Iris pigment epithelial cell (primary cell): ENCODE measurements around the gene DNHD1.
A peak's percentile ranks its signal among the peaks of the same experiment; 100 is the strongest.

ENCODE experiments used
- DNase-seq: peaks from one replicate; pipeline ENCODE4 v3.0.0-alpha.2; 2011; ENCODE audit warnings: low read depth

Gene DNHD1

GRCh38 chr11:6497069-6497839 lies at the start of gene DNHD1:
DNHD1 (plus strand) TSS chr11:6497280; CDS start chr11:6498216, 936 bp downstream.
- DNase-seq = no peak

DNA sequence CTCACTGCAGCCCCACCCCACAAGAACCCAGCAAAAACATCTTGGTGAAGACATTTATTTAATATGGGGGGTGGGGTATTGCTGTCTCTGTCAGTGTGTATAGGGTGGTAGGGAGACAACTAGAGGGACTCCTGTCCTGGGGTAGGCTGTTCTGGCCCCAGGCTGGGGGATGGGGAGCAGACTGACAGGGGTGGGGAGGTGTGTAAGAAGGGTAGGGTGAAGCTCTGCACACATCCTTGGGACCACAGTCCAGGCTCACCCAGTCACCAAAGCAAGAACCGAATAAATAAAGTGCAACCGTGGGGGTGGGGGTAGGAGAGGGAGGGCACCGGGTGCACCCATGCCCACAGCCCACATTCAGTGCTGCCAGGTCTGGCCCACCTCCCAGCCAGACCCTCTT lies 48.5 kb upstream of the DNHD1 start:
- DNase-seq = no peak

DNA sequence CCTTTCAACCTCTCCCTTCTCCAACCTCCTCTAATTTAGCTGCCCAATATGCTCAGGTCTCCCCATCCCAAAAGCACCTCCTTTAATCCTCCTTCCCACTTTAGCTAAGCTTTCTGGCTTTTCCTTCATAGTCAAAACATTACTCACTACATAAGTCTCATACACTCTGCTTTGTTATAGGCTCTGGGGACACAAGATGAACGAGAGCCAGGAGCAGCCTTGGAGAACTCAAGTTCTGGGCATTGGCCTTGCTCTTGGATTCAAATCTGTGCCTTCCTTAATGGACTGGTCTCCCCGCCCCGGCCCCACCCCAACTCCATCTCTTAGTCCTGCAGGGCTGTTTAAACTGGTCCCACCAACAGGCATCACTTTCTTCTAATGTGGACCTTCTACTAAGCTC lies 44.9 kb upstream of the DNHD1 start:
- DNase-seq = no peak

GRCh38 chr11:6453152-6453551 lies 43.9 kb upstream of the DNHD1 start:
- no peak for DNase-seq

GRCh38 chr11:6455070-6455469 lies 42.0 kb upstream of the DNHD1 start:
- DNase-seq = no peak

- DNase-seq = no peak
Measured at GRCh38 chr11:6456361-6457073, 40.6 kb upstream of the DNHD1 start.

DNA sequence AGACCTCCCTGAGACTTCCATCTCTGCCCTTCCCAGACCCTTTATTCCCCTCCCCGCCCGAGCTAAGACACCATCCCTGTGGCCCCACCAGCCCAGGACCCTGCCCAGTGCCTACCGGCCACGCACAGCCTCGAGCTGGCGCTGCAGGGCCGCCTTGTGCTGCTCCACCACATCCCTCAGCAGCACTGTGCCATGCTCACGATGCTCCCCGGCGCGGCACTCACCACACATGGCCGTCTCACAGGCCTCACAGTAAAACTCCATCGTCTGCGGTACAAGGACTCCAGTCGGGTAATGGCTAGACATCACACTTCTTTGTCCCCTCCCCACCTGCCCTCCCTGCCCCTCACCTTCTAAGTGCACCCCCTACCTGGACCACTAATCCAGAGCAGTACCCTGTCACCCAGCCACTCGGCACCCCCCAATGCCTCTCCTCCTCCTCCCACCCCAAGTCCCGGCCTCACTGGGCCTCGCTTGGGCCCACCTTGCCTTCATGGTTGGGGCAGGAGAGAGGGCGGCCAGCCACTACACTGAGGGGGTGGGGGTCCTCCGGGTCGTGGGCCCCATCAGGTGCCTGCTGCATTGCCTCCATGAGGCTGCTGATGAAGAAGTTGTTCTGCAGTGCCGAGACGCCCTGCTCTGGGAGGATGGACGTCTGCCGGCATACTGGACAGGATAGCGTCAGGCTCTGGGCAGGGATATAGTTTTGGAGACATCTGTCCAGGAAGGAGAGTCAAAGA lies 39.3 kb upstream of the DNHD1 start:
- DNase-seq = no peak

- DNase-seq = no peak
Measured at GRCh38 chr11:6458352-6459098, 38.6 kb upstream of the DNHD1 start.

- DNase-seq = no peak
Measured at GRCh38 chr11:6459099-6459450, 38.0 kb upstream of the DNHD1 start.

- DNase-seq = peak; percentile 93
Measured at GRCh38 chr11:6468712-6469495, 28.2 kb upstream of the DNHD1 start.

DNA sequence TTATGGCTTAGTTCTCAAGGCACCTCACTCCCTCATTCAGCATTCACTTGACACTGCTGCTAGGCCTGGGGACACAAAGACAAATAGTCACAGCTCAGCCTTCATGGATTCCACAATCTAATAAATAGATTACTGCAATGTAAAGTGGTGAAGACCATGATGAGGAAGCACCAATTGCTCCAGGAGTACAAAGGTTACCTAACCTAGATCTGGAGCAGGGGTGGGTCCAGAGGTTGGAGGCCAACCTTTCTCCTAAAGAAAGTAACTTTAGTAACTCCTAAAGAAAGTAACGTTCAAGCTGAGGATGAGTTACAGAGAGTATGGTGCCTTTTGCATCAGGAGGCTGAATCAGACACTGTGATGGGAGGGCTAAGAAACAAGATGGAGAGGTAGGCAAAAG lies 27.5 kb upstream of the DNHD1 start:
- DNase-seq = no peak

GRCh38 chr11:6472934-6473333 lies 24.1 kb upstream of the DNHD1 start:
- DNase-seq = no peak

DNA sequence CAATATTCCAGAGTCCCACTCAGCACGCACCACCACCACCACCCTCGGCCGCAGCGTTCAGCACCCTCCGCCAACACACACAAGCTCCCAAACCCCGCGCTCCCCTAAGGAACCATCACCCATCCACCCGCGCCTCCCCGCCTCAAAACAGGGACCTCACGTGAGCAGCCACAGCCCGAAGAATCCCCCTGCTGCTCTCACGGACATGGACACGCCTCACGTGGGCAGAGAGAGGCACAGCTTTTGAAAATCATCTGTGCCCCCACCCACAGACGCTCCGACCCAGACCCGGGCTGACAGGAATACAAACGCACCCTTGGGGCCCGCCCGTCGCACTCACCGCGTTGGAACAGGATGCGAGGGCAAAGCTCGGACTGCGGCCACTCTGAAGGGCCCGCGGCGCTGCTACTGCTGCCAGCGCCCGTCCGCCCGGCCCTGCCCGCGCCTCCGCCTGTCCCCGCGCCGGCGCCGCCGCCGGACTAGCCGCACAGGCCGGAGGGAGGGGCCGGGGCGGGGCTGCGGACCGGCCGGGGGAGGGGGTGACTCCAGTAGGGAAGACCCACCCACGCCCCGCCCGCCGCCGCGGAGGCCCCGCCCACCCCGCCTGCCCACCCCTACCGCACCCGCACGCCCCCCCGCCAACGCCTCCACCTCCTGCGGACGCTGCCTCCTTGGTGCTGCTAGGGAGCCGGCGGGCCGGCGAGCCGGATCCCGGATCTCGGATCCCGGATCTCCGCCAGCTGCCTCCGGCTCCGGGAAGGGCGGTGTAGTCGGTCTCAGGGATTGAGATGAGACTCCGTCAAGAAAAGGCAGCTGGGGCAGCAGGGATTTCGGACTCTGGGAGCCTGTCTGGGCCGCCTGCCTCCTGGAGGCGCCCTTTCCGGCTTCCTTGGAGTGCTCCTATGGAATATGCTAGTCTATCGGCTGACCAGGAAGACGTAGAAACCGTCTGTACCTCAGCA lies 23.3 kb upstream of the DNHD1 start, which contains the start of gene TRIM3:
TRIM3 (minus strand) TSS at position 491 of the 962 bp plus-strand sequence. CDS start 8,246 bp downstream, outside the sequence.
- peak; percentile 89 for DNase-seq

DNA sequence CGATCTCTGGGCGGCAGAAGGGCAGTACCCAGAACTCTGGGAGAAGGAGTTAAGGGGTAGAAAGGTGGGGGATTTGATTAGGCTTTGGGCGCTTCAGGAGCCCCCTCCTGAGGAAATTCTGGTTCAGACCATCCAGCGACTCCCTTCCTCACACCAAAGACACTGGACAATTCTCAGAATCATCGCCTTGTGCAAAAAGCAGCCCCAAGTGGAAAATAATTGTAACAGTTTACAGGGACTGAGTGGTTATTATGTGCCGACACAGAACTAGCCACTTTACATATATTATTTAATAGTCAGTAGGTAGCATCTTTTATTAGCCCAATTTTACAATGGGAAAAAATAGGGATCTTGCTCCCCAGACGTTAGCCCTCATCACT lies 22.7 kb upstream of the DNHD1 start:
- DNase-seq = no peak

DNA sequence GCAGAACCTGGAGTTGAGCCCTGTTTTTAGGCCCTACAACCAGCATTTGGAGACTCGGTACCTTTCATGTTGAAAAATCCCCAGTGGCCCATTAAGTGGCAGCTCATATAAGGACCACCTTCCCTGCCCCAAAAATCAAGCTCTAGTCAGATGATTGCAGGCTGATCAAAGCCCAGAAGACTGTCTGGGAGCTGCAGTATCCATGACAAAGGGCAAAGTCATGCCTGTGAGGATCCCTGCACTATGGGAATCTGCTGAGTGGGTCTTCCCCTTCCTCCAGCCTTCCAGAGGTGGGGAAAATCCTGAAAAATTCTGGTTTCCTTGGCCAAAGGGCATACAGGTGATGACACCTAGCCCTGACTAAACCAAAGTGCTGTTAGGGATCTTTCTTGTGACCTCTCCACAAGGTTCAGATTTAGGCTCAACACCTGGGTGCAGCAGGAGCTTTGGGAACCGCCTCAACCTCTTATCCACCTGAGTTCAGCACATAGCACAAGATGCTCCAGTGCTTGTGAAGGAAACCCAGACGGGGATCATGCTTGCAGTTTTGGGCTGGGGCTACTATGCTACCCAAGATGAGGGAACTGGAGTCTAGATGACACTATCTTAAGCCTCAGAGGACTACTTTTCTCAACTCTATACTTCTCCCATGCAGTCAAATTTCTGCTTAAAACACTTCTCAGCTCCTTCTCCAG lies 22.1 kb upstream of the DNHD1 start:
- DNase-seq = no peak

DNA sequence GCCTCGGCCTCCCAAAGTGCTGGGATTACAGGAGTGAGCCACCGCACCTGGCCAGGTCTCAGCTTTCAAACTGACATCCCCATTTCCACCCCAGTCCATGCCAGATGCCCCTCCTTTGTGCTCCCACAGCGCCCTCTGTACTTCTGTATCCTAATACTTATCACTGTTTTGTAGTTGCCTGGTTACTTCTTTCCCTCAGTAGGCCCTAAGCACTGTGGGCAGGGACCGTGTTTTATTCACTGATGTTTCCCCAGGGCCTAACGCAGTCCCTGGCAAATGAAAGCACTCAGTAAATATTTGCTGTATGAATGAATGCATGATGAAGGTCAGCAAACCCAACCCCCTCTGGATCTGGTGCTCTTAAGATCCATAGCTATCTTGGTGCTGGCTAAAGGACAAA lies 21.1 kb upstream of the DNHD1 start:
- DNase-seq = no peak

DNA sequence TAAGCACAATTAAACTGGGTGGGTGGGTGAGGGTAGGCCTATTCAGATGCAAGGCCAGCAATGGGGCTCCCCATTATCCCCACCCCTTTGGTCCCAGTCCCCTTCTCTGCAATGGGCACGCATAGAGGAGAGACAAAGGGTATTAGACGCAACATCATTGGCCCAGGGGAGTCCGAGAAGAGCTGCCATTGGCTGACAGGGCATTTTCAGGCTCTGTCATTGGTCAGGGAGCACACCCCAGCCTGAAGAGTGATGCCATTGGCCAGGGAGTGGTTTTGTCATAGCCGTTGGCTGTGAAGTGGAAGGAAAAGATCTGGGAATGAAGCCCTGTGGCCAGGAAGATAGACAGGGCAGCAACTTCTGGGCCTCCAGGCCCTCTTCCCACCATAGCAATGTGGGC lies 20.5 kb upstream of the DNHD1 start:
- no peak for DNase-seq

GRCh38 chr11:6480299-6480914 lies 16.7 kb upstream of the DNHD1 start:
- no peak for DNase-seq
